K562 (cell line): Measurements from ENCODE around the gene LLGL2. TPM values are rescaled to one million over a fixed set of nuclear protein-coding genes. Genes with fewer than 3 reads are reported as not detected.
A peak's percentile ranks its signal among the peaks of the same experiment; 100 is the strongest.

Experiments
- ATAC-seq: fragments of 200-7000 bp; cut with Tn5 transposase; 3 replicates; pipeline ENCODE4 v1.9.1; 2020; ENCODE audit warnings: moderate library complexity
- BruUV-seq: library from RNA; stranded (reverse); fragments of 400-500 nt; replicated peaks from 2 replicates; lab custom pipeline; 2021; lab: Mats Ljungman, UMichigan
- CTCF ChIA-PET: fragments of 300-600 bp; formaldehyde crosslinking; extraction: SDS; loops from one replicate; lab custom pipeline; 2021; ENCODE audit warnings: low intra/inter-chr PET ratio; lab: Yijun Ruan, JAX
- POLR2A ChIA-PET: fragments of 300-600, 350-650 bp; sonication (Branson Sonifier 250); formaldehyde crosslinking; extraction: SDS; loops from one replicate; lab custom pipeline; 2021; ENCODE audit warnings: antibody characterized with exemption, inconsistent platforms; lab: Yijun Ruan, JAX
- DNase-seq, 4 experiments: peaks; one replicate each; pipeline versions ENCODE4 v3.0.0 to v3.0.0-alpha.2; 2011 to 2018; ENCODE audit warnings: low spot score in 3 of 4, mixed read lengths in 3 of 4; ENCODE audit errors: extremely low read depth in 1 of 4
- FAIRE-seq: peaks from 2 replicates; lab custom pipeline; 2011; peaks lifted over from hg19 to GRCh38; lab: Jason Lieb, UNC
- H2AFZ ChIP-seq: 2 replicates; pipeline ENCODE4 v1.6.0; 2011; ENCODE audit warnings: low read depth, low read length, control low read depth, inconsistent platforms
- H3K27ac ChIP-seq: fragments of 200-600 bp; 3 replicates; pipeline ENCODE4 v1.8.0; 2011; ENCODE audit warnings: low read depth, mild to moderate bottlenecking, control low read depth, inconsistent platforms, low read length, moderate library complexity, mixed read lengths; ENCODE audit errors: extremely low read depth
- H3K27me3 ChIP-seq, 2 experiments: fragments of 300-600 bp in 1 of 2; 2 replicates in 1 of 2; 3 replicates in 1 of 2; pipeline versions ENCODE4 v1.6.0 to v1.8.0; 2011; ENCODE audit warnings: inconsistent platforms in 2 of 2, low read length in 2 of 2, mild to moderate bottlenecking in 1 of 2, mixed read lengths in 1 of 2, moderate library complexity in 1 of 2; ENCODE audit not compliant: control insufficient read depth in 2 of 2, insufficient read depth in 2 of 2
- H3K36me3 ChIP-seq: fragments of 300-600 bp; 3 replicates; pipeline ENCODE4 v1.8.0; 2011; ENCODE audit warnings: mild to moderate bottlenecking, low read length, inconsistent platforms; ENCODE audit not compliant: control insufficient read depth, insufficient read depth
- H3K4me1 ChIP-seq, 2 experiments: fragments of 200-600 bp in 1 of 2; replicated peaks in 1 of 2; 2 replicates in 1 of 2; 3 replicates in 1 of 2; pipeline versions ENCODE4 v1.5.1 to v1.8.0; 2011; ENCODE audit warnings: inconsistent platforms in 2 of 2, low read length in 2 of 2, mild to moderate bottlenecking in 1 of 2, mixed read lengths in 1 of 2, moderate library complexity in 1 of 2; ENCODE audit not compliant: control insufficient read depth in 2 of 2, insufficient read depth in 2 of 2
- H3K4me2 ChIP-seq: 2 replicates; pipeline ENCODE4 v1.6.1; 2011; ENCODE audit warnings: low read length, control low read depth, inconsistent platforms, mixed read lengths; ENCODE audit not compliant: insufficient read depth
- H3K4me3 ChIP-seq: fragments of 200-600 bp; sonication (generic), shearing (Covaris generic); 2 replicates; pipeline ENCODE4 v1.5.1; 2016; ENCODE audit warnings: control low read depth, inconsistent platforms
- H3K79me2 ChIP-seq: fragments of 200-600 bp; 3 replicates; pipeline ENCODE4 v1.8.0; 2011; ENCODE audit warnings: low read length, inconsistent platforms; ENCODE audit not compliant: control insufficient read depth, insufficient read depth
- H3K9ac ChIP-seq, 2 experiments: 2 replicates each; pipeline versions ENCODE4 v1.6.0 to v1.6.1; 2011; ENCODE audit warnings: low read depth in 2 of 2, low read length in 2 of 2, control low read depth in 1 of 2, inconsistent platforms in 1 of 2, mild to moderate bottlenecking in 1 of 2, mixed read lengths in 1 of 2; ENCODE audit not compliant: insufficient read depth in 1 of 2
- H3K9me1 ChIP-seq: one replicate; pipeline ENCODE4 v1.6.0; 2011; ENCODE audit warnings: inconsistent platforms, mild to moderate bottlenecking, low read length, moderate library complexity; ENCODE audit not compliant: control insufficient read depth, insufficient read depth
- H3K9me3 ChIP-seq: replicated peaks from 2 replicates; pipeline ENCODE4 v1.5.1; 2011; ENCODE audit warnings: low read depth, low read length, inconsistent platforms; ENCODE audit not compliant: control insufficient read depth, insufficient read depth
- H4K20me1 ChIP-seq: replicated peaks from 2 replicates; pipeline ENCODE4 v1.6.1; 2011; ENCODE audit warnings: low read length, inconsistent platforms, mixed read lengths; ENCODE audit not compliant: control insufficient read depth, insufficient read depth
- BACH1 ChIP-seq: fragments of 200-800 bp; sonication (Bioruptor generic); IDR thresholded peaks from 2 replicates; pipeline ENCODE4 v1.6.1; 2016; ENCODE audit warnings: missing genetic modification characterization, missing compliant biosample characterization
- CHCHD3 ChIP-seq: fragments of 250-450 bp; sonication (Bioruptor Pico); IDR thresholded peaks from 2 replicates; pipeline ENCODE4 v2.1.2; 2022; ENCODE audit warnings: mild to moderate bottlenecking
- ESRRA ChIP-seq: fragments of 450-650 bp; IDR thresholded peaks from 2 replicates; pipeline ENCODE4 v1.6.1; 2014; ENCODE audit warnings: low read depth, mild to moderate bottlenecking, moderate library complexity, borderline replicate concordance
- FOXA1 ChIP-seq: fragments of 450-650 bp; IDR thresholded peaks from 2 replicates; pipeline ENCODE4 v1.6.1; 2016; ENCODE audit warnings: mild to moderate bottlenecking, borderline replicate concordance
- HDAC2 ChIP-seq: fragments of 450-650 bp; IDR thresholded peaks from 2 replicates; pipeline ENCODE4 v1.6.1; 2016; ENCODE audit warnings: mild to moderate bottlenecking
- MTF1 ChIP-seq: fragments of 250-450 bp; sonication (Bioruptor Pico); IDR thresholded peaks from 2 replicates; pipeline ENCODE4 v1.9.0; 2021; ENCODE audit warnings: moderate library complexity, mild to moderate bottlenecking, inconsistent platforms, borderline replicate concordance
- SMAD1 ChIP-seq: fragments of 150-350 bp; IDR thresholded peaks from 2 replicates; pipeline ENCODE4 v1.6.1; 2014; ENCODE audit warnings: low read length, low read depth; ENCODE audit not compliant: partially characterized antibody
- SP2 ChIP-seq: IDR thresholded peaks from 2 replicates; pipeline ENCODE4 v1.6.1; 2011; ENCODE audit warnings: mild to moderate bottlenecking, low read depth, low read length, moderate library complexity; ENCODE audit not compliant: poor library complexity, severe bottlenecking; ENCODE audit errors: extremely low read depth
- SRSF9 ChIP-seq: fragments of 200-400 bp; formaldehyde crosslinking; IDR thresholded peaks from 2 replicates; pipeline ENCODE4 v1.6.1; 2017; ENCODE audit warnings: low read depth, low read length, borderline replicate concordance
- WHSC1 ChIP-seq: IDR thresholded peaks from one replicate; pipeline ENCODE4 v1.6.1; 2012; ENCODE audit warnings: low read length, control low read depth, inconsistent platforms
- ZBED1 ChIP-seq: IDR thresholded peaks from 2 replicates; pipeline ENCODE4 v1.6.1; 2014
- ZNF197 ChIP-seq: fragments of 200-800 bp; sonication (Bioruptor generic); IDR thresholded peaks from 2 replicates; pipeline ENCODE4 v1.6.1; 2016; ENCODE audit warnings: low read depth, missing genetic modification characterization, missing compliant biosample characterization
- ZNF232 ChIP-seq: sonication (generic); formaldehyde crosslinking; IDR thresholded peaks from 2 replicates; pipeline ENCODE4 v1.8.0; 2022; ENCODE audit warnings: mild to moderate bottlenecking, missing genetic modification reagents
- ZNF57 ChIP-seq: fragments of 450-650 bp; formaldehyde crosslinking; IDR thresholded peaks from 2 replicates; pipeline ENCODE4 v1.4.0; 2020; ENCODE audit warnings: mild to moderate bottlenecking, moderate library complexity
- ZNF586 ChIP-seq: fragments of 450-650 bp; formaldehyde crosslinking; conservative IDR thresholded peaks from 2 replicates; pipeline ENCODE4 v1.4.0; 2020; ENCODE audit warnings: mild to moderate bottlenecking, moderate library complexity
- WGBS: fragments of 100-300 bp; shearing (Covaris generic); methylation state at CpG from one replicate; pipeline ENCODE4 v1.1.6; 2016; ENCODE audit warnings: low coverage, mixed read lengths; ENCODE audit not compliant: insufficient coverage; ENCODE audit errors: missing lambda C conversion rate; 5-methylcytosine and 5-hydroxymethylcytosine counted together
- in situ Hi-C: fragments of 300-500 bp; cut with MboI; formaldehyde crosslinking; loops from 4 replicates; pipeline ENCODE4 v1.15.0; 2018; ENCODE audit warnings: inconsistent platforms, mixed read lengths
- intact Hi-C: fragments of 100-400 bp; cut with micrococcal nuclease; formaldehyde crosslinking; loops from 2 replicates; pipeline ENCODE4 v1.14.2; 2022
- polyA plus RNA-seq, 8 experiments: library from polyadenylated mRNA; depleted of rRNA in 4 of 8; stranded (reverse) in 5 of 8; unstranded in 3 of 8; fragments of >200 nt; fragmentation: Nextera tagmentation in 2 of 8; fragmentation: Illumina TruSeq in 1 of 8; extraction: Ambion mirVana in 2 of 8; extraction: Trizol in 1 of 8; gene quantifications; 2 replicates each; pipeline versions ENCODE4 v1.2.1 to v1.2.3, GENCODE V29; 2011 to 2014; ENCODE audit warnings: inconsistent platforms in 1 of 8, missing spikeins in 1 of 8
- total RNA-seq, 7 experiments: library from RNA; depleted of rRNA in 6 of 7; stranded (reverse); fragments of >200 nt in 6 of 7; fragmentation: Illumina TruSeq in 2 of 7; extraction: Trizol in 2 of 7; gene quantifications; 2 replicates each; pipeline versions ENCODE4 v1.2.1 to v1.2.3, GENCODE V29; 2011 to 2021; ENCODE audit warnings: low replicate concordance in 1 of 7
- TF ChIP-seq, protein P1 (sequence below): sonication (generic); formaldehyde crosslinking; IDR thresholded peaks from 2 replicates; pipeline ENCODE4 v1.8.0; 2023; ENCODE audit warnings: mild to moderate bottlenecking, missing genetic modification reagents

The LLGL2 gene
- total and polyA plus RNA-seq, 9 of the 15 experiments (the other 6 are each of a cell fraction or from before 2014, with no cell fraction given) = 0.32 to 24.4 (median 10.2) TPM

DNA sequence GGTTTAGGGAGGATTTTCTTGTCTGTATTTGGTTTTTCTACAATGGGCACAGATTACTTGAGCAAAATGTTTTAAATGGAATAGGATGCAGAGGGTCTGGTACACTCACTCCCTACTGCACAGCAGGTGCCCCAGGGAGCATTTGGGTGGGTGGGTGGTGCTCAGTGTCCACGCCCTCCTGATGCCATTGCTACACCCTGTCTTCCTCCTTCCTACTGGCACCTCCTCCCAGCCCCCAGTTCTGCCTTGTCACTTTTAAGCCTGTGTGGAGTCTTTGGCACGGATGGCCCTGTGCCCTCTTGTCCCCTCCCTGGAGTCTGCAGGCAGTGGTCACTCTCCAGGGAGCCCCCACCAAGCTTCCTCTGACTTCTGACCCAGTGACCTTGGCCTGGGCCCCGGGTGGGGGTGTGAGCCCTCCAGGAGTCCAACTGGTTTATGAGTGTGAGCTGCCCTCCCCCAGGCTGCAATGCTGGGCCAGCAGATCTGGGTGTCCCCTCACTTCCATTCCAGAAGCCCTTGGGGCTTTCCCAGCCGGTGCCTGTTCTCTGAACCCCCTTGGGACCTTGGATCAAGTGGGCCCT, 15.5 kb downstream of the LLGL2 start:
- CTCF ChIA-PET = no interaction called here
- in situ Hi-C loops = no loop called here
- H3K9me1 ChIP-seq = no peaks in the 10 kb centered on the region
- TF ChIP-seq ZBED1 = no peak
- no peak for TF ChIP-seq ZNF57 (CRISPR knock-in tag)
- TF ChIP-seq BACH1 (tag) = no peak
- no peak for TF ChIP-seq ZNF232 (CRISPR knock-in tag)
- TF ChIP-seq, protein P1, sequence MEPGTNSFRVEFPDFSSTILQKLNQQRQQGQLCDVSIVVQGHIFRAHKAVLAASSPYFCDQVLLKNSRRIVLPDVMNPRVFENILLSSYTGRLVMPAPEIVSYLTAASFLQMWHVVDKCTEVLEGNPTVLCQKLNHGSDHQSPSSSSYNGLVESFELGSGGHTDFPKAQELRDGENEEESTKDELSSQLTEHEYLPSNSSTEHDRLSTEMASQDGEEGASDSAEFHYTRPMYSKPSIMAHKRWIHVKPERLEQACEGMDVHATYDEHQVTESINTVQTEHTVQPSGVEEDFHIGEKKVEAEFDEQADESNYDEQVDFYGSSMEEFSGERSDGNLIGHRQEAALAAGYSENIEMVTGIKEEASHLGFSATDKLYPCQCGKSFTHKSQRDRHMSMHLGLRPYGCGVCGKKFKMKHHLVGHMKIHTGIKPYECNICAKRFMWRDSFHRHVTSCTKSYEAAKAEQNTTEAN (CRISPR knock-in tag) = no peak
- TF ChIP-seq MTF1 = no peak
- no peak for TF ChIP-seq HDAC2
- TF ChIP-seq SRSF9 = no peak
- no peak for TF ChIP-seq WHSC1
- no peak for TF ChIP-seq SMAD1
- TF ChIP-seq ZNF586 (CRISPR knock-in tag) = no peak
- TF ChIP-seq SP2 = no peak
- no peak for TF ChIP-seq ESRRA
- no peak for TF ChIP-seq FOXA1
- TF ChIP-seq ZNF197 (CRISPR knock-in tag) = no peak
- TF ChIP-seq CHCHD3 (CRISPR knock-in tag) = no peak
- TF ChIP-seq, all 486 proteins: peak for 0
- H3K27me3 ChIP-seq = no peaks in the 10 kb centered on the region
- no peaks in the 10 kb centered on the region for H3K79me2 ChIP-seq
- H3K4me2 ChIP-seq = no peak overlapping the region
- H4K20me1 ChIP-seq = peaks cover 12% of the 10 kb centered on the region; the same call in 1 of the 2 replicates
- peak overlapping the region in 1 of 2 experiments; percentile 31; a peak in 2 of 4 replicates for H3K9ac ChIP-seq
- intact Hi-C loops = no loop called here
- H3K4me1 ChIP-seq = peaks cover 6 to 41% of the 10 kb centered on the region in 2 experiments; a peak in 3 of 5 replicates
- no peaks in the 10 kb centered on the region for H3K36me3 ChIP-seq
- ATAC-seq (no peak), DNase-seq (no peak), FAIRE-seq (no peak)
- no peak overlapping the region for H3K27ac ChIP-seq
- no TSS peak for BruUV-seq
- POLR2A ChIA-PET = interaction anchor here (0.6 kb wide), 1 partner anchor 251 kb away, joined by 3 read pairs; no protein-coding TSS in a partner anchor
- H3K4me3 ChIP-seq = no peak overlapping the region
- no peaks in the 10 kb centered on the region for H3K9me3 ChIP-seq
- WGBS = 16% methylated on average over 3 of the region's 4 CpGs
- no peak overlapping the region for H2AFZ ChIP-seq
